Natural killer cell treated with Interleukin-12 subunit alpha and Interleukin-12 subunit beta and Interleukin-15 and Interleukin-18, amount 100 ng/mL, for 72 hours (primary cell): ENCODE measurements around the gene SSBP2. TPM values are rescaled to one million over a fixed set of nuclear protein-coding genes. Genes with fewer than 3 reads are reported as not detected.
"Not testable (repeated sequence)": the region's sequence is repeated elsewhere in the genome, so short reads cannot be mapped to it uniquely, and the experiment has no call there.

ENCODE experiments used
- ATAC-seq, 2 donors: fragments of 150-1000 bp; cut with Tn5 transposase in 1 of 2; sonication (Bioruptor Pico), chemical (Tn5 transposase) in 1 of 2; 2 replicates each; pipeline ENCODE4 v1.10.0; 2021
- DNase-seq: peaks from one replicate; pipeline ENCODE4 v3.0.0; 2022; ENCODE audit warnings: low spot score
- H3K27ac Mint-ChIP-seq, 2 donors: 1 replicate in 1 of 2; 2 replicates in 1 of 2; pipeline ENCODE4 v1.8.0; 2022; ENCODE audit warnings: mixed read lengths in 2 of 2, mild to moderate bottlenecking in 1 of 2, moderate library complexity in 1 of 2
- H3K27me3 Mint-ChIP-seq, 2 donors: 1 replicate in 1 of 2; 2 replicates in 1 of 2; pipeline ENCODE4 v1.8.0; 2022; ENCODE audit warnings: mixed read lengths in 2 of 2
- H3K36me3 Mint-ChIP-seq: one replicate; pipeline ENCODE4 v1.8.0; 2022; ENCODE audit warnings: mixed read lengths
- H3K4me1 Mint-ChIP-seq, 2 donors: 1 replicate in 1 of 2; 2 replicates in 1 of 2; pipeline ENCODE4 v1.8.0; 2022; ENCODE audit warnings: low read depth in 2 of 2, mixed read lengths in 2 of 2, mild to moderate bottlenecking in 1 of 2
- H3K4me3 Mint-ChIP-seq: one replicate; pipeline ENCODE4 v1.8.0; 2022; ENCODE audit warnings: mixed read lengths
- H3K9me3 Mint-ChIP-seq: 2 replicates; pipeline ENCODE4 v1.8.0; 2022; ENCODE audit warnings: mixed read lengths
- total RNA-seq, 2 donors: library from RNA; stranded (reverse); gene quantifications; one replicate each; pipeline ENCODE4 v1.2.3, GENCODE V29; 2022

Gene SSBP2
- total RNA-seq, 2 donors from 2014 or later, result 9.5 to 11.3 TPM

DNA sequence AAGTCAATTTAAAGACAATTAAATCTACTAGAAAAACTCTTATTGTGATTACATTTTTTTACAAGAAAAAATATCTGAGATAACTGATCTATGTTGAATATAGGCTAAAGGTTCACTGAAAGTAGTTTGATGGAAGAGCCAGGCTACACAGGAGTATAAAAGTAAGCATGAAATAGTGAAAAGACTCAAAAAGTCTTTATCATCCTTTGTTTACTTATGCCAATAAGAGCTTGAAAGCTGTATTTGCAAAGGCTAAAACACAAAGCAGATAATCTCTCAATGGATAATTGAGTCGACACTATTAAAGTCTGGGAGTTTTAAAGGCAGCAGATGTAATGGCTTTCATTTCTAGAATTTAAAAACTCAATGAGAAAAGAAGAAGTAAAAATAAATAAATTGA is 42.0 kb downstream of the SSBP2 start:
- H3K27me3 Mint-ChIP-seq, result peaks cover 0 to 2% of the 10 kb centered on the region in 2 donors
- no peak for ATAC-seq
- no peak overlapping the region for H3K27ac Mint-ChIP-seq
- no peaks in the 10 kb centered on the region for H3K36me3 Mint-ChIP-seq
- no peak for DNase-seq
- peaks cover 0 to 4% of the 10 kb centered on the region in 2 donors for H3K4me1 Mint-ChIP-seq
- H3K9me3 Mint-ChIP-seq, result no peaks in the 10 kb centered on the region
- H3K4me3 Mint-ChIP-seq, result no peak overlapping the region

DNA sequence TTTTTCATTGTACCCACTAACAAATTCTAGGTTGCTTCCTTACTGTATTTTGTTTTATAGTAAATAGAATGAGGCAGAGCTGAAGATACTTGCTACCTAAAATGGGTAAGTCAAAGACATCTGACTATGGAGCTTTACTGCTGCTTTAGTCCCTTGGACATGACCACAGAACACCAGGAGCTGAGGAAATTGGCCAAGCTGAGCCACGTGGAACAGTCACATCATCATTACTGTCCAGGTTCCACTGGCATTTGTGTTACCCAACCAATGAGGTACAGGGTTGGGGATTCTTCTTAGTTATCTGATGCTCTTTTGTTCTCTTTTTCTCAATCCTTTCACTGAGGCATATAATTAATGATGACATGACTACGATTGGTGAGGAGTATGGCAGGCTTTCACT is 47.1 kb downstream of the SSBP2 start:
- ATAC-seq, result no peak
- Mint-ChIP-seq H3K9me3 (peaks cover 4% of the 10 kb centered on the region), H3K27ac (no peak overlapping the region), H3K4me1 (peaks cover 0 to 4% of the 10 kb centered on the region in 2 donors), H3K27me3 (peaks cover 0 to 2% of the 10 kb centered on the region in 2 donors), H3K36me3 (no peaks in the 10 kb centered on the region), H3K4me3 (no peak overlapping the region)
- DNase-seq, result no peak

DNA sequence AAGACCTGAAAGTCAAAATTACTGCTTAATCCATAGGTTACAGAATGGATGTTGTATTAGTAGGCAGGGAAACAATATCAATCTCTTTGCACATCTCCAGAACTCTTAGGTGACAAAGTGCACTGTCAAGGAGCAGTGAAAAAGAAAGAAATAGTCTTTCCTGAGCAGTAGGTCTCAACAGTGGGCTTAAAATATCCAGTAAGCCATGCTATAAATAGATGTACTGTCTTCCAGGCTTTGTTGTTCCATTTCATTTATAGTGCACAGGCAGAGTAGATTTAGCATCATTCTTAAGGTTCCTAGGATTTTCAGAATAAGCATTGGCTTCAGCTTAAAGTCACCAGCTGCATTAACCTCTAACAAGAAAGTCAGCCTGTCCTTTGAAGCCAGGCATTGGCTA is 50.7 kb downstream of the SSBP2 start:
- DNase-seq (no peak), ATAC-seq (no peak)
- H3K27me3 Mint-ChIP-seq, result peaks cover 0 to 2% of the 10 kb centered on the region in 2 donors
- H3K4me3 Mint-ChIP-seq, result no peak overlapping the region
- peaks cover 2 to 6% of the 10 kb centered on the region in 2 donors for H3K4me1 Mint-ChIP-seq
- no peak overlapping the region for H3K27ac Mint-ChIP-seq
- no peaks in the 10 kb centered on the region for H3K36me3 Mint-ChIP-seq
- H3K9me3 Mint-ChIP-seq, result peaks cover 4% of the 10 kb centered on the region

DNA sequence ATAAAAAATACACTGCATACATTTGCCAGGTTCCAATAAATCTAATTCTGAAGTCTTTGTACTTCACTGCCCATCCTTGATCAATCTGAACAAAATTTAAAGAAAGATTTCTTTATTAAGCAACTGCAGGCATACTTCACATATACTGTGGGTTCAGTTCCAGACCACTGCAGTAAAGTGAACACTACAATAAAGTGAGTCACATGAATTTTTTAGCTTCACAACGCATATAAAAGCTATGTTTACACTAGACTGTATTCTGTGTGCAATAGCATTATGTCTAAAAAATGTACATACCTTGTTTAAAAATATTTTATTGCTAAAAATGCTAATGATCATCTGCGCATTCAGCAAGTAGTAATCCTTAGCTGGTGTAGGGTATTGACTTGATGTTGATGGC is 52.1 kb downstream of the SSBP2 start:
- Mint-ChIP-seq H3K27ac (no peak overlapping the region), H3K4me1 (peaks cover 0 to 6% of the 10 kb centered on the region in 2 donors), H3K4me3 (no peak overlapping the region), H3K9me3 (peaks cover 4% of the 10 kb centered on the region), H3K36me3 (no peaks in the 10 kb centered on the region), H3K27me3 (no peaks in the 10 kb centered on the region)
- DNase-seq (no peak), ATAC-seq (no peak)

DNA sequence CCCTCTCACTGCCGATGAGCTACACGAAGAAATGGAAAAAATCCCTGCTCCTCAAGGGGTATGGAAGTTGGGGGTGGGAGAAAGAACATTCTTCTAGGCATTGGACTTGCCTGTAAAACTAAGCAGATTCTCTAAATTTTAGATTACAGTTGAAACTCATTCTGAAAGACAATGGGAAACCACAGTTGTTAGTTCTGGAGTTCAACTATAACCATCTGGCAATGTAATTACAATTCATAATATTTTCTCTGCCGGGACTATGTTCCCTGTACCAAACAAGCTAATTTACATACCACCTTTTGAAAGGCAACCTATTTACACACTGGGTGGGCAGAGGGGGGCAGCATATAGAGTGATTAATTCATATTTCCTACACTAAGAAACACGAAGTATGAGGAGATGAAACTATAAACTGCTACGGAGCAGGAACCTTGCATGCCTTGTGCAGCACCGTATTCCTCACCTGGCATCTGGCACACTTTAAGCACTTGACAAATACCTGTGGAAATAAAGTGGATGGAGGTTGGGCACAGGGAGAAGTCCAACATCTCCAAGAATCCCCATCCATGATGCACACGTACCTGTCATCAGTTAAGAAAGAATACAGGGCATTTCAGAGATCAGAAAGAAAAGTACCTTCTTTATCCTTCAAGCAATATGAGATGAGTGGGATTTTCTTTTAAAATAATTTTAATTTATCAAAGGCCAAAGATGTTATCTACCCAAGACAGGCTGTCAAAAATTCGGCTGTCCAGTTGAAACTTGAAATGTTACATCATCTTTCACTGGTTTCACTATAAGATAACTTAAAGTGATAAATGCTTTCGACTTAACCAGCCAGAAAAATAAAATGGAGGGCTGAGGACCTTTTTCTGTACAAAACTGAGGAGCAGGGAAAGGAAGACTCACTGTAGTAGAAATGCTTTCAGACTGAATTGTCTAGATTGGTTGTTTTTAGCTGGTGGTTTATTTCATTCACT is 54.2 kb downstream of the SSBP2 start:
- H3K27me3 Mint-ChIP-seq, result no peaks in the 10 kb centered on the region
- ATAC-seq, result no peak
- no peak overlapping the region for H3K27ac Mint-ChIP-seq

DNA sequence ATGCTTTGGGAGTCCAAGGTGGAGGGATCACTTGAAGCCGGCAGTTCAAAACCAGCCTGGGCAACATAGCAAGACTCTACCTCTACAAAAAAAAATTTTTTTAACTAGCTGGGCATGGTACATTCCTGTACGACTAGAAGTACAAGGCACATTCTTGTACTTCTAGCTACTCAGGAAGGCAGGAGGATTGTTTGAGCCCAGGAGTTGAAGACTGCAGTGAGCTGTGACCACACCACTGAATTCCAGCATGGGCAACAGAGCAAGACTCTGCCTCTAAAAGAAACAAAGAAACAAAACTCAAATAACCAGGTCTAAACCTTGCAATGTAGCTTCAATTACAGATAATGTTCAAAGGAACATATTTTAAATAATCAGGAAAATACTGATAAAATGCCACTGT is 56.2 kb downstream of the SSBP2 start:
- H3K4me3 Mint-ChIP-seq, result no peak overlapping the region
- H3K4me1 Mint-ChIP-seq, result peaks cover 0 to 6% of the 10 kb centered on the region in 2 donors
- H3K27me3 Mint-ChIP-seq, result no peaks in the 10 kb centered on the region
- H3K9me3 Mint-ChIP-seq, result peaks cover 4% of the 10 kb centered on the region
- no peak for DNase-seq
- no peak overlapping the region for H3K27ac Mint-ChIP-seq
- H3K36me3 Mint-ChIP-seq, result peaks cover 17% of the 10 kb centered on the region
- no peak for ATAC-seq

More for the DNA sequence above, 54.2 kb downstream of the SSBP2 start:
- Mint-ChIP-seq H3K9me3 (peaks cover 4% of the 10 kb centered on the region), H3K4me1 (peaks cover 0 to 6% of the 10 kb centered on the region in 2 donors), H3K36me3 (peaks cover 3% of the 10 kb centered on the region), H3K4me3 (no peak overlapping the region)
- DNase-seq, result no peak

DNA sequence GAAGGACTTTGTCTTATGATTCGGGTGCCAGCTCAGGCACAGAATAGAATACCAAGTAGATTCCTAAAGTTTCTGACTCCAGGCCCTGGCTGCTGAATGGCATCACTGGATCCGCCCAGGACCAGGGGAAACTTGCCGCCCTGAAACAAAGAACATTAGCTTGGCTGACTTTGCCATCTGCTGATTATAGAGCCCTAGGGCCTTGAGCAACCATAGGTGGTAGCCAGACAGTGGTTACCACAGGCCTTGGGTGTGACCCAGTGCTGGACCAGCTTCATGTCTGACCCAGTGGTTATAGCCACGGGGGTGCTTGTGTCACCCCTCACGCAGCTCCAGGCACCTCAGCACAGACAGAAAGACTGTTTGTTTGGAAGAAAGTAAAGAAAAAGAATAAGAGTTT is 62.7 kb downstream of the SSBP2 start:
- Mint-ChIP-seq H3K4me3 (no peak overlapping the region), H3K4me1 (no peaks in the 10 kb centered on the region), H3K27ac (no peak overlapping the region), H3K27me3 (no peaks in the 10 kb centered on the region), H3K36me3 (peaks cover 28% of the 10 kb centered on the region), H3K9me3 (peaks cover 4% of the 10 kb centered on the region)
- ATAC-seq (no peak), DNase-seq (no peak)

DNA sequence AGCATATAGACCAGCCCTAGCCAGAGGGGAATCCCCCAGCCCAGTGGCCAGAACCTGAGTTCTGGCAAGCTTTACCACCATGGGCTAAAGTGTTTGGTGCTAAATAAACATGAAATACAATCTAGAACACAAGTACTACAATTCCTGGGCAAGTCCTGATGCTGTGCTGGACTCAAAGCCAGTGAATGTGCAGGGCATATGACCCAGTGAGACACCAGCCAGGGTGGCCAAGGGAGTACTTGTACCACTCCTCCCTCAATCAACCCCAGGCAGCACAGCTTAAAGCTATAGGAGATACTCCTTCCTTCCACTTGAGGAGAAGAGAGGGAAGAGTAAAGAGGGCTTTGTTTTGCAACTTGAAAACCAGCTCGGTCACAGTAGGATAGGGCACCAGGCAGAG is 63.6 kb downstream of the SSBP2 start:
- H3K27me3 Mint-ChIP-seq, result no peaks in the 10 kb centered on the region
- peaks cover 4% of the 10 kb centered on the region for H3K9me3 Mint-ChIP-seq
- no peak overlapping the region for H3K4me3 Mint-ChIP-seq
- peaks cover 28% of the 10 kb centered on the region for H3K36me3 Mint-ChIP-seq
- ATAC-seq (no peak), DNase-seq (no peak)
- H3K4me1 Mint-ChIP-seq, result no peaks in the 10 kb centered on the region
- H3K27ac Mint-ChIP-seq, result no peak overlapping the region

DNA sequence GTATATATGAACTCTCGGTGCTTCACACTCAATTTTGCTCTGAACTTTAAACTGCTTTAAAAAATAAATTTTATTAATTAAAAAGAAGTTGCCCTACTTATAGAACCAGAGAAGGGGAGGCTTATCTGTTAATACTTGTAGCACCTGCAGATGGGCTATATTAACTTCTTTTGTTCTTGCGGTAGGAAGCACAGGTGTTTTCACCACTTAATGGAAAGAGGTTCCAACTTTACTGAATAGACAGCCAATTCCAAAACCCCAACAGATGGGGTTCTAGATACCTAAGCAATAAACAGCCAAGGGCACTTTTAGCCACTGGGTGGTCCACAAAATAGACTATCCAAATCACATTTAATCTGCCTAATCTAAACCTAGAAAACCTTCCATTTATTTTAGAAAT is 65.4 kb downstream of the SSBP2 start:
- peaks cover 15% of the 10 kb centered on the region for H3K36me3 Mint-ChIP-seq
- ATAC-seq, result no peak

DNA sequence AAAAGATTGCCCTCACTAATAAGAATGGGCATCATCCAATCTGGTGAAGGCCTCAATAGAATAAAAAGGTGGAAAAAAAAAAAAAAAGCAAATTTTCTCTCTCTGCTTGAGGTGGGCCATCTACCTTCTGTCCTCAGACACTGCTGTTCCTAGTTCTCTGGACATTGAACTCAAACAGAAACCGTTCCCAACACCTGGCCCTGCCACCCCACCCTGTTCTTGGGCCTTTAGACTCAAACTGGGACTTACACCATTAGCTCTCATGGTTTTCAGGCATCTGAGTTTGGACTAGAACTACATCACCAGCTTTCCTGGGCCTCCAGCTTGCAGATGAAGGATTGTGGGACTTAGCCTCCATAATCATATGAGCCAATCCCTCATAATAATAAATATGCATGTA is 71.0 kb downstream of the SSBP2 start:
- no peaks in the 10 kb centered on the region for H3K9me3 Mint-ChIP-seq
- DNase-seq, result no peak
- H3K27ac Mint-ChIP-seq, result no peak overlapping the region
- H3K4me3 Mint-ChIP-seq, result no peak overlapping the region
- H3K4me1 Mint-ChIP-seq, result no peaks in the 10 kb centered on the region
- ATAC-seq, result no peak
- H3K36me3 Mint-ChIP-seq, result no peaks in the 10 kb centered on the region
- no peaks in the 10 kb centered on the region for H3K27me3 Mint-ChIP-seq

More for the DNA sequence above, 65.4 kb downstream of the SSBP2 start:
- no peaks in the 10 kb centered on the region for H3K27me3 Mint-ChIP-seq
- peaks cover 4% of the 10 kb centered on the region for H3K9me3 Mint-ChIP-seq
- no peak overlapping the region for H3K27ac Mint-ChIP-seq
- DNase-seq, result no peak
- no peaks in the 10 kb centered on the region for H3K4me1 Mint-ChIP-seq
- no peak overlapping the region for H3K4me3 Mint-ChIP-seq

DNA sequence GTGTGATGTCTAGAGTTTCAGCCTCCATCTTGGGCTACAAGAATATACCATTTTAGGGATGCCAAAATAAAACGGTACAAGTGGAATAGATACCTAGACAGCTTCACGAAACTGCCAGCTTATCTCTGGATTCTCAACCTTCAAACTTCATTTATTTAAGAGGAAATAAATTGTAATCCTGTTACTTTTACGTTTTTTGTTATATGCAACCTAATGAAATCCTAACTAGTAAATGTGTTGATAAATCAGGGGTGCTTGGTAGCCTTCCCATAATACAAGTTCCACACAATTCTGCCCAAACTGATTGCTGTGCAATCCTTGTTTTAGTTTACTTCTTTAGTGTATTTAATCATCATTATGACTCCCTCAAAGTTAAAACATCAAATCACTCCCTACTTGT is 75.5 kb downstream of the SSBP2 start:
- no peak for ATAC-seq
- no peak overlapping the region for H3K4me3 Mint-ChIP-seq

DNA sequence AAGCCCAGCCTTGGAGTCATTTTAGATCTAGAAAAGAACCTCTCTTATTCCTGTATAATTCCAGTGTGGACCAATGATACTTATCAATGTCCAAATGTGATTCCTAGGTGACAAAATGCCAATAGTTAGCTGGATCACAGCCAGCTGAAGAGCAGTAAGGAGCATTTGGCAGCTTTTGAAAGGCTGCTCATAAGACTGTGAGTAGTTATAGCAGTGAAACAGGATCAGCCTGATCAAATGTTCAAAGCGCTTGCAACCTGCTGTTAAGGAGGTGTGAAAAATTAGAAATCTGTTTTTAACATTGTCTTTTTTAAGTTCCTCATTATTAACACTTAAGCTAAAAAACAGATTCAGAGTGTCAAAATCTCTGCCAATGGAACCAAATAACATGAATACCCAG is 85.1 kb downstream of the SSBP2 start:
- Mint-ChIP-seq H3K27ac (no peak overlapping the region), H3K36me3 (peaks cover under 1% of the 10 kb centered on the region), H3K4me3 (no peak overlapping the region), H3K27me3 (no peaks in the 10 kb centered on the region), H3K4me1 (peaks cover 0 to 4% of the 10 kb centered on the region in 2 donors), H3K9me3 (no peaks in the 10 kb centered on the region)
- DNase-seq (no peak), ATAC-seq (no peak)

More for the DNA sequence above, 75.5 kb downstream of the SSBP2 start:
- Mint-ChIP-seq H3K4me1 (no peaks in the 10 kb centered on the region), H3K27ac (no peak overlapping the region), H3K9me3 (no peaks in the 10 kb centered on the region), H3K36me3 (no peaks in the 10 kb centered on the region), H3K27me3 (no peaks in the 10 kb centered on the region)
- DNase-seq, result no peak

DNA sequence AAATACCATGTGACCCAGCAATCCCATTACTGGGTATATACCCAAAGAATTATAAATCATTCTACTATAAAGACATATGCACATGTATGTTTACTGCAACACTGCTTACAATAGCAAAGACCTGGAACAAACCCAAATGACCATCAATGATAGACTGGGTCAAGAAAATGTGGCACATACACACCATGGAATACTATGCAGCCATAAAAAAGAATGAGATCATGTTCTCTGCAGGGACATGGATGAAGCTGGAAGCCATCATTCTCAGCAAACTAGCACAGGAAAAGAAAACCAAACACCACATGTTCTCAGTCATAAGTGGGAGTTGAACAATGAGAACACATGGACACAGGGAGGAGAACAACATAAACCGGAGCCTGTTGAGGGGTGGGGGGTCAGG is 90.3 kb downstream of the SSBP2 start:
- not testable (repeated sequence) for H3K36me3 Mint-ChIP-seq, H3K27me3 Mint-ChIP-seq, DNase-seq, H3K27ac Mint-ChIP-seq, H3K9me3 Mint-ChIP-seq, H3K4me3 Mint-ChIP-seq, H3K4me1 Mint-ChIP-seq, ATAC-seq

DNA sequence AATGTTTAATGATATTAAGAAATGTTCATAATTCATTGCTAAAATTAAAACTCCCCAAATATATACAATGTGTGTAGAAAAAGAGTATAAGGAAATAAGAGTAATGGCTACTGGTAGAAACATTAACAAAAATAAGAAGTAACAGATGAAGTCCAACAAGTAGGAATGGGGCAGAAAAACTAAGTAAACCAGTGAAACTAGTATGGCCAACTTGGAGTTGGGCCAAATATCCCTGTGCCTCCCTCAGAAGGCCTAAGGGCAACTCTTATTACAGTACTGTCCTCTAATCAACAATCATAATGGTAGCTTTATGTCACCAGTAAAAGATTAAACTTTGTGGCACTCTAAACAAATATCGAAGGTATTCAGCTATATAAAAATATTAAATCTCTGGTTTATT is 93.5 kb downstream of the SSBP2 start:
- DNase-seq, result no peak
- no peak overlapping the region for H3K4me3 Mint-ChIP-seq
- no peaks in the 10 kb centered on the region for H3K4me1 Mint-ChIP-seq
- peaks cover 4% of the 10 kb centered on the region for H3K36me3 Mint-ChIP-seq
- ATAC-seq, result no peak
- no peak overlapping the region for H3K27ac Mint-ChIP-seq
- no peaks in the 10 kb centered on the region for H3K9me3 Mint-ChIP-seq
- H3K27me3 Mint-ChIP-seq, result no peaks in the 10 kb centered on the region
